GF-D8 (cell line): ENCODE measurements around the gene PIK3CA.
"Not testable (repeated sequence)": the region's sequence is repeated elsewhere in the genome, so short reads cannot be mapped to it uniquely, and the experiment has no call there.

ENCODE experiments used
- DNase-seq: peaks from one replicate; lab custom pipeline; 2025; lab: John Stamatoyannopoulos, UW

The PIK3CA gene

DNA sequence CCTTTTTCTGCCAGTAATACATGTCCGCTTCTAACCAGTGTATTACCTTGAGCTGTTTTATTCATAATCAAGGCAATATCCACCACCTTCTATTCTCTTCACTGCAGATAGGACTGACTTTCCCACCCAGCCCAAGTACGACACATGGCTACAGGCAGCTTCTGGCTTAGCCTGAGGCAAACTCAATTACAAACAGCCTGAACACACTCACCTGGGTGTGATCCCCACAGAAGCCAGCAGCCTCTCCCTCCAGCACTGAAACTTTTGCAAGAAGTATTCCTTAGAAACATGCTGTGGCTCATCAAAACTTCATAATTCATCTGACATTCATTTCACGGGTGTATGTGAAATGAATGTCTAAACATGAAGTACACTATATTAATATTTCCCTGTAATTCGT, 116.3 kb downstream of the PIK3CA start:
- DNase-seq = no peak

DNA sequence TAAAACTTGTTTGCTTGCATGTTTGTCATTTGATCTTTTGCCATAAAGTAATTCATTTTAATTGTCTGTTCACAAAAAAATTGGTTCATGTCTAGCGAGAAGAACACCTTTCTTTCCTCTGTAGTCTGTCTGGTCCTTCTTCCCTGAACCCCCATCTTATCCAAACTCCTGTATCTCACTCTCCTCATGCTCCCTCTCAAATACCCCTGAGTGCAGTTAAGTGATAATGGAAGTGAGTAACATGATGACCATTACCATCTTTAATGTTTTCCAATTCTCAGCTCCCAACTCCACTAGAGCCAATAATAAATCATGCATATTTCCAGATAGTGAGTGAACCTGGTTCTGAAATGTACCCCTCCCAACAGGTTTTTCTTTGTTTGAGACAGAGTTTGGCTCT, 116.9 kb downstream of the PIK3CA start:
- DNase-seq = no peak

DNA sequence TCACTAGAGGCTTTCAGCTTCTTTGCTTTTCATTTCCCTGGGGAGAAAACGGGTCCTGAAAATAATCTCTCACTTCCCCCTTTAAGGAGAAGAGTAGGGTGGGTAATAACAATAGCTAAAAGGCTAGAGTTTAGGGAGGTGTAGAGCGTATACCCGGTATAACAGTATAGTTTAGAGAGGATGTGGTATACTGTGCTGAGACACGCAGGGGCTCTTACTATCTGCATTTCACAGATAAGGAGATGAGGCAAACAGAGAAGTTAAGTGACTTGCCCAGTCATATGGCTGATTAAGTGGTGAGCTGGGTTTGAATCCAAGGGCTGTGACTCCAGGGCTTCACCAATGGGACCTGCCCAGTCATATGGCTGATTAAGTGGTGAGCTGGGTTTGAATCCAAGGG, 117.7 kb downstream of the PIK3CA start:
- no peak for DNase-seq

DNA sequence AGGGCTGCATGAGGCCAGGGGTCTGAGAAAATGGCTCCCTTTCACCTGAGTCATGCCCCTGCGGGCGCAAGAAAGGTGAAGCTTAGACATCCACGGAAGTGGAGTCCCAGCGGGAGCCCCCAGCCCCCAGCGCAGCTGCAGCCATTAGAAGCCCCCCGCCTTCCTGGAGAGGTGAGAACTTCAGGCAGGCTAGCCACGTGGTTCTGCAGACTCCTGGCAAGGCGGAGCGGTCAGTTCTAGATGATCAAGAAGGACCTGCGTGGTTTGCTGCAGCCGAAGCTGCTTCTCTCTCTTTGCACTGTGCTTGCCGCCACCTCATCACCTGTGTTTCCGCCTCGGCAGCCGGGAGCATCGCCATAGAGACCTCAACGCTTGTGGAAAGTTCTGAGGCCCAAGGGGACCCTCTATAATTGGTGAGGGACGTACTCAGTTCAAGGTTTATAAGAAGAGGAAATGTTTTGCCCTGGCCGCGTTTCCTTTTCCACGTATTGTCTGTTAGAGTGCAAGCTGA, 118.6 kb downstream of the PIK3CA start:
- DNase-seq = peak; percentile 20

DNA sequence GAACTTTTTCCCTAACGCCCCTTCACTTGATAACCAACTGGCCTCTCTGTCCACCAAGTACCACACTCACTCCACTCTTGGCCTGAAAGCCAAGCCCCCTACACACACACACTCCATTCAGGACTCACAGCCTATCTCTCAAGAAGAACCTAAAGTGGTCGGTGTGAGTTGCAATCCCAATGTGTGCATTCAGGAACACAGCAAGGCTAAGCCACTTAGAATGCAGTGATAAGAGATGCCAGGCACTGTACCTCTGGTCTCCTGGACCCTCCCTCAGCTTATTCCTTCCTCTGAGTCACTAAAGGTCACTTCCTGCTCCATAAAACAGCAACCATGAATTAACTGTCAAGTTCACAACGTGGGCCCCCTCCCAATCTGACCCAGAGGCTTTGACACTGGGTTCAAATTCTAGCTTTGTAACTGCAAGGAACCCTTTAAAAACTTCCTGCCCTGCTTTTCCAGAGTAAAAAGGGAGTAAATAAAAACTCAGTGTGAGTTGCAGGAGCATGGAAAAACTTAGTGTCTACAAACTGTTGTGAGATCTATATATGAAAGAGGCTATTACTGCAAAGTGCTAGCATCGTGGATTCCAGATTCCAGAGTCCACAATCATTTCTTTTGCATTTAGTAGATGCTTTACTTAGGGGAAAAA, 120.4 kb downstream of the PIK3CA start:
- no peak for DNase-seq

DNA sequence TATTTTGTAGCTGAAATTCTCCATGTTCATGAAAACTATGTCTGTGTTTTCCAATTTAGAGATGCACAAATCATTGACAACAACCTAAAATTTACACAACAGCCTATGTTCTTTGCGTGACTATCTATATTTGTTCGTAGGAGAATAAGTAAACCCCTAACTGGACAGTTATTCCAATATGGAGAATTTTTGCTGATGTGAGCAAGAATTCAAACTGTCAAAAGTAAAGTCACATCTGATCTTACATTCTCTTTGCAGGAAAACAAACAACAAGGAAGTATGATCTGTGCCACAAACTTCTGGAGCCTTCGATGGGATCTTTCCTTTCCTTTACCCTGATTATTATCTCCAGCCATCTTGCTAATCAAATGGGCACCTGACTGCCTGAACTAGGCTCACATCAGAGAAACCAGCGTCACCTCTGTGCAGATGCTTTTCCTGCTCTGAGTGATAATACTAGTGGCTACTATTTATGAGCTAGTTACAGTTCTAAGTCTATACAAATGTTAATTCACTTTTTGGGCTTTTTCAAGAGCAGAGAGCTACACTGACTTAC, 121.1 kb downstream of the PIK3CA start:
- no peak for DNase-seq

DNA sequence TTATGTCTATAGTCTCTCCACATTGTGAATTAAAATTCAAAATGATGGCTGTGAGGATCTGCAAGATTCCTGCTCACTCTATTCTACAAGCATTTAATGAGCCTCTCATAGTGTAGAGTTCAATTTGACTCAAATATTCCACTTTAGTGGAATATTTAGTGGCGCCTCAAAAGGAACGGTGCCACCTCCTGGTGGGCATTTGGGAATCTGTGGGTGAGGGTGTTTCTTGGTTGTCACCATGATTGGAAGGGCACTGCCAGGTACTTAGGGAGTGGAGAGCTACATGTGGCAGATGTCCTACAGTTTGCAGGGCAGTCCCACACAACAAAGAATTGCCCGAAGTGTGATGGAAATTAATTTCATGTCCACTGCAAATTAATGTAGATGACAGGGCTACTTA, 124.2 kb downstream of the PIK3CA start:
- no peak for DNase-seq

DNA sequence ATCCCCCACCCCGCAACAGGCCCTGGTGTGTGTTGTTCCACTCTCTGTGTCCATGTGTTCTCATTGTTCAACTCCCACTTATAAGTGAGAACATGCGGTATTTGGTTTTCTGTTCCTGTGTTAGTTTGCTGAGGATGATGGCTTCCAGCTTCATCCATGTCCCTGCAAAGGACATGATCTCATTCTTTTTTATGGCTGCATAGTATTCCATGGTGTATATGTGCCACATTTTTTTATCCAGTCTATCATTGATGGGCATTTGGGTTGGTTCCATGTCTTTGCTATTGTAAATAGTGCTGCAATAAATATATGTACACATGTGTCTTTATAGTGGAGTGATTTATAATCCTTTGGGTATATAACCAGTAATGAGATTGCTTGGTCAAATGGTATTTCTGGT, 126.3 kb downstream of the PIK3CA start:
- DNase-seq = not testable (repeated sequence)

DNA sequence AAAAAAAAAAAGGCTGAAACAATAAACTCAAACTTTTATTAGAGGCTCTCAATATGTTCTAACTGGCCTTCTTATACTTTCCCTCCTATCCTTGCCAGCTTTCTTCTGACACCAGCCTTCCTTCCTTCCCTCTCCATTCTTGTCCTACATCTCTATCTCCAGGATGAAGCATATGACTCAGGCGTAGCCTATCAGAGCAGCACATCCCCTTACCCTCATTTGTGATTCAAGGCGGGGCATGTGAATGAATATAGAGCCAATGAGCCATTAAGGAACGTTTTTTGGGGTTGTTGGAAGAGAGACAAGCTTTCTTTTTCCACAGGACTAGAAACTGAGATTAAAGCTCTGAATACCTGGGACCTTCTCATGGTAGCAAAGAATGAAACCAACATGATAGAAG, 127.8 kb downstream of the PIK3CA start:
- no peak for DNase-seq

DNA sequence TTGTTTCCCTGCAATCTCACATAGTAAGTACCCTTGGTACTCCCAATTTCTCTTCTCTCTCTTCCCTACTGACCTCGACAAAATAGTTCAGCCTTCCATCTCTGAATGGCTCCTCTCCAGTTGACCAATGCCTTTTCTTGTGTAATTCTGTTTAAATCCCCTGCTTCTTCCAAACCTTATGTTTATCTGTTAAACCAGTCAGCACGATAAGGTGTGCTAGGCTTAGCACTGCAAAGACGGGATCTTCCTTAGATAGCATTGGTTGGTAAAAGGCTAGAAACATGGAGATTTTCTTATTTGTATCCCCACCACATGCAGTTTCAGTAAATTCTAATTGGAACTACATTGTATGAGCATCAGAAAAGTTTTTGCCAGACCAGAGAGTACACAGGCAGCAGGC, 128.6 kb downstream of the PIK3CA start:
- no peak for DNase-seq

DNA sequence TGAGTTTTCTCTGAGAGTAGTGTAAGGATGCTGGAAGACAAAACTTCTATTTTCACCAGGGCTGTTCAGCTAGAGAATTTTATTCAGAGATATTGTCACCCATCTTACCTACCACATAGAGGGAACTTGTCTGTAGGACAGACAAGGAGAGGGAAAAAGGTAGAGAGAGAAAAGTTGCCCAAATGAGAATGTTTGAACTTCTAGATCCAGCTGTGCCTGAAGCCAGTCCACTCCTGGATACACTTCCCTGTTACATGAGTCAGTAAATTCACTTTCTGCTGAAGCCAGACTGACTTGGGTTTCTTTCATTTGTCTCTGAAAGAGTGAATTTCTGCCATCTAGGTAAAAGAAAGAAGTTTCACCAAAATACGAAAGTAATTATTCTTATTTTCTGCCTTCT, 130.0 kb downstream of the PIK3CA start:
- DNase-seq = no peak

DNA sequence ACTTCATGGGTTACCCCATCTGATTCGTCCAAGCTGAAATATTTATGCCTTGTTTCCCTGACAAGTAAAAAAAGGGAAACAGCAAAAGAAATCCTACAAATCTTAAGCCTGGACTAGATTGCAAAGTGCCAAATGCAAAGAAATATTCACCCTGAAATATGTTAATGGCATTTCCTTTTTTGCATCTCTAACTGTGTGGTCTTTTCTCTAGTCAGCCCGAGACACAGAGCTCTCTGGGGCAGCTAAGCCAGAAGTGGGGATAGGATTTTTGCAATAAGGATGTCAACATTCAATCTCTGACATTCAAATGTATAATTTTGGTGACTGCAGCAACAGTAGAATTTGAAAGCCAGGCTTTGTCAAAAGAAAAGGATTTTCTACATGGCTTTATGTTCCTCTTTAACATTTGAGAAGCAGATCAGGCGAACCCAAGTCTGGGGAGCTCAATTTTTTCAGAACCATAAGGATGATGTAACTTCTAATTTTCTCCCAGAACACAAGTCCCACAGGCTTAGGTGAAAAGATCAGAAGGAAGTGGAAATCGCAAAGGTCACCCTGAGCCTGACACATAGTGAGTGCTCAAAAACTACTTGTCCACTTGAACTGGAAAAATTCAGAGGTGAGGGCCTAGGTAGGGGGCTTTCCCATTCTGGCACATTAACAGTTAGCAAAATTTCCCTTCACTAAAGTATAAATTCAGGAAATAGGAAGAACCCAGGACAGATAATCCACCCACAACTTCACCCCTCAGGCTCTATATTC, 131.0 kb downstream of the PIK3CA start:
- DNase-seq = no peak

DNA sequence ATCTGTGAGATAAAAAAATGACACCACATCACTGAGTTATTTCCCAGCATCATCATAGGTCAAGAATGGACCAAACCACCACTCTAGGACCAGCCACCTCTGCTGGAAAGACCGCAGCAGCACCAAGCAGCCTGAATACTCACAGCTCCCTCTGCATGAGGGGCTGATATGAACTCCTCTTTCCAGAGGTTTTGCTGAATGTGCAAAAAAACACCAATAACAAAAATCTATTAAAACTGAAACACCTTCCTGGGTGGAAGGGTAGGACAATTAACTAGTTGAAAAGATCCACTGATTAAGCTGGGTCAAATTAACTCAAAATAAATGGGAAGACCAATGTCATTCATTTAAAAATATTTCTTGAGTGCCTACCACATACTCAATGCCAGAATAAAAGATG, 131.7 kb downstream of the PIK3CA start:
- no peak for DNase-seq

DNA sequence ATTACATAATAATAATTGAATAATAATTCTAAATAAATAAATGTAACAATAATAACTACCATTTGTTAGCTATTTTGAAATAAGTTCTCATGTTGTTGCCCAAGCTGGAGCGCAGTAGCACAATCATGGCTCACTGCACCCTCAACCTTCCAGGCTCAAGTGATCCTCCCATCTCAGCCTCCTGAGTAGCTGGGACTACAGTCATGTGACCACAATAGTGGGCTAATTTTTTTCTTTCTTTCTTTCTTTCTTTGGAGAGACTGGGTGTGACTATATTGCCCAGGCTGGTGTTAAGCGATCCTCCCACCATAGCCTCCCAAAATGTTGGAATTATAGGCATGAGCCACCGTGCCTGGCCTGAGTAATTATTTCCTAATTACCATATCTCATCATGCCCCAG, 133.7 kb downstream of the PIK3CA start:
- DNase-seq = no peak

DNA sequence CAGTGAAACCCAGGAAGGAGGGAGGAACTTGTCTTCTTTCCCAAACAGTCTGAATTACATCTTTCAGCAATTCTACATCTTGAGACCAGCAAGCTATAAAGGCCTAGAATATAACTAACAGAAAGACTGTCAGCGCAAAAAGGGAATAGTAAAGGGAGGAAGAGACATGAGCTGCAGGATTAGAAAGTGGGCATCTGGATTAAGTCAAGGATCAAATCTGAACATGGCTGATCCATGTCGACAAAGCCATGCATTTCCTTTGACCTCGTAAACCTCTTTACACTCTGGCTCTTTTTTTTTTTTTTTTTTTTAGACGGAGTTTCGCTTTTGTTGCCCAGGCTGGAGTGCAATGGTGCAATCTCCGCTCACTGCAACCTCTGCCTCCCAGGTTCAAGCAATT, 138.2 kb downstream of the PIK3CA start:
- DNase-seq = no peak

DNA sequence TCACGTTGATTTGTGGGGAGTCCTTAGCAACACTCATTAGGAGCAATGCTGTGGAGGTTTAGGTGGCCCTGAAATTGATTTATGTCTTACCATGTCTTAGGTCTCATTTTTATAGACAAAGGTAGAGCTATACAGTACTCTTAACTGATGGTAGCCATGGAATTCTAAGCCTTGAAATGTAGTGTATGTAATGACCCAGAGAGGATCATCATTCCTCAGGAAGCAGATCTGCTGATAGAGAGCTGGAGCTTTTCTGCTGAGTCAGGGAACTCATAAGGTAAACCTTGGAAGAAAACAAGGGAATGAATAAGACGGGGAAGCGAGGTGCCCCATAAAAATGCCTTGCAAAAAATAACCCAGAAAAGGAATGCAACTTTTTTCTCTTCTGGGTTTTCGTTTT, 140.7 kb downstream of the PIK3CA start:
- no peak for DNase-seq

DNA sequence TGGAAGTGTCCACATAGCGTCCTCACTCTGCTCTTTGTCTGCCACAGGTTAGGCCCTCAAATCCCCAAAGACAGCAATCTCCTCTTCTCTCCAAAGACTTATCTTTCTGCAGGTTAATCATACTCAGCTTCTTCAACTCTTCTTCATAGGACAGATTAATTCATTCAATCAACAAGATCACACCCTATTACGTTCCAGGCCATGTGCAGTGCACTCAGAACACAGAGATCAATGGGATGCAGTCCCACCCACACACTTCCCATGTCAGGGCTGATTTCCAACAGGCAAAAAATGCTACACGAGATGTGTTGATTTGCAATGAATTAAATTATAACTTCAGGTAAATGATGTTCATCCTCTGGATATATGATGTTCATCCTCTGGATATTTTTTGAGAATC, 141.1 kb downstream of the PIK3CA start:
- DNase-seq = no peak
